Measurements from ENCODE around the gene PVALEF.

The PVALEF gene

DNA sequence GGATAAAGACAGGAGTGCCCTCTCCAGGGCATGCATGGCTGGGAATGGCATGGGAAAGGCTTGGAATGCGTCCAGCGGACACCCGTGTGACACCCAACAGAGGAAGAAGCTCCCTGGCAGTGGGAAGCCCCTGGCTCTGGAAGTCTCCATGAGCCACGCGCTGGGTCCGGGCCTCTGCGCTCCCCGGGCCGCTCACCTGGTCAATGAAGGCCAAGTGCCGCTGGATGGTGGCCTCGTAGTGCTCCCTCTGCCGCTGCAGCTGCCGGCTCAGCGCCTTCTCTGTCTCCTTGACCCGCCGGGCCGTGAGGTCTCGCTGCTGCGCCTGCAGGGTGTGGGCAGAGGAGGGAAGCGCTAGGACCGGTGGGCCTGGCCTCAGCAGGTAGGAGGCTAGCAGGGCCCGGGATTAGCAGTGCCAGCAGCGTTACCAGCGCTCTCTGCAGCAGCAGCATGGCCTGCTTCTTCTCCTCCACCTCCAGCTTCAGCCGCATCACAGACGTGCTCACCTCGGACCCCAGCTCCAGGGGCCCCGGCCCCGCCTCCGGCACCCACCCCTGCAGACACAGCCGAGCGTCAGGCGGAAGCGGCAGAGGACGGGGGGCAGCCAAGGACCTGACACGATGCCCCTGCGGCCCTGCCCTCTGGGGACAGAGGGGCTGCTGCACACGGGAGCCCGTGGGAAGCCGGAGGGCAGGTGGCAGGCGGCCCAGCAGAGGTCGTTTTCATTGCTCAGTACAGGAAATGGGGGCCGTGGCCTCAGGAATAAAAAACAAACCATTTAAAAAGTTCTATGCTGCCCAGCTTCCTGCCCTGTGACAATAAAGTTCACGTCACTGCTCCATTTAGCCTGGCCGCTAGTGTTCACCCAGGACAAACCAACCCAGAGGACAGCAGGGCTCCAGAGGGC is 31.4 kb downstream of the PVALEF start:
- TF ChIP-seq CTCF (IDR thresholded peaks at IDR 0.05; ENCODE audit: low read depth, low read length): no peak
- no peak overlapping the region for H3K4me3 ChIP-seq (ENCODE audit: low read depth, low read length)

DNA sequence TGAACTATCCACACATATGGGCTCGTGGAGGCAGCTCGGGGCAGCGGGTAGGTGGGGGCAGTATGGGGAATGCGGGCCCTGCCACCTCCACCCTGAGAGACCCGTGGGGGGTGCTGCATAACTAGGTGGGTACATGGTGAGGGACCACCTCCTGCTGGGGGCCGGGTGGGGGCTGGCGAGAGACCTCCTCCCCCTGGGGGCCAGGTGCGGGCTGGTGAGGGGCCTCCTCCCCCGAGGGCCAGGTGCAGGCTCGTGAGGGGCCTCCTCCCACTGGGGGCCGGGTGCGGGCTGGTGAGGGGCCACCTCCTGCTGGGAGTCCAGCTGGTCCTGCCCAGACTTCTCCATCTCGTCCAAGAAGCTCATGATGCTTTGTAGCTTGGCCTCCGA is 32.1 kb downstream of the PVALEF start:
- no peak for TF ChIP-seq CTCF (IDR thresholded peaks at IDR 0.05; ENCODE audit: low read depth, low read length)
- no peak overlapping the region for H3K4me3 ChIP-seq (ENCODE audit: low read depth, low read length)

GRCh38 chr17:81197831-81198490 is 32.7 kb downstream of the PVALEF start:
- TF ChIP-seq CTCF (IDR thresholded peaks at IDR 0.05; ENCODE audit: low read depth, low read length): no peak
- no peak overlapping the region for H3K4me3 ChIP-seq (ENCODE audit: low read depth, low read length)

- no peak for TF ChIP-seq CTCF (IDR thresholded peaks at IDR 0.05; ENCODE audit: low read depth, low read length)
- H3K4me3 ChIP-seq (ENCODE audit: low read depth, low read length): no peak overlapping the region
These were observed 33.6 kb downstream of the PVALEF start for GRCh38 chr17:81198826-81199481.

- no peak overlapping the region for H3K4me3 ChIP-seq (ENCODE audit: low read depth, low read length)
- no peak for TF ChIP-seq CTCF (IDR thresholded peaks at IDR 0.05; ENCODE audit: low read depth, low read length)
These were observed 34.1 kb downstream of the PVALEF start for GRCh38 chr17:81199482-81199830.

DNA sequence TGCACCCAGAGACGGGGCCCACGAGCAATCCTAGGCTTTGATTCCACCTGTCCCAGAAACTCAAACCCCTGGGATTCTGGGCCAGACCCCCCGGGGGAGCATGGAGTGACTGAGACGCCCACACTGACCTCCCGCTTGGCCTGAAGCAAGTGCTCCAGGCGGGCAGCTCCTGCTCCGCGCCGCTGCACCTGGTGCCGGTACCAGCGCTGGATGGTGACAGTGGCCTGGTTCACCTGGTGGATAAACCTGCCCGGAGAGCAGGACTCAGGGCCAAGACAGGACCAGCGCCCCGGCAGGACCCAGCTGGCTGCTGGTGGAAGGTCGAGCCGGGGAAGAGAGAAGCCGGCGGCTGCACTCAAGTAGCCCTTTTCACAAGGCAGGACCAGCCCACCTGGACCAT is 34.9 kb downstream of the PVALEF start:
- no peak for TF ChIP-seq CTCF (IDR thresholded peaks at IDR 0.05; ENCODE audit: low read depth, low read length)

More for the DNA sequence above, 34.9 kb downstream of the PVALEF start:
- no peak overlapping the region for H3K4me3 ChIP-seq (ENCODE audit: low read depth, low read length)

All from WI38 (cell line).